OCI-LY7 (cell line): ENCODE data around the gene MALRD1. TPM values are rescaled to one million over a fixed set of nuclear protein-coding genes. Genes with fewer than 3 reads are reported as not detected.

Experiments
- BruUV-seq: library from RNA; stranded (reverse); fragments of 400-500 nt; replicated peaks from 2 replicates; lab custom pipeline; 2021; lab: Mats Ljungman, UMichigan
- CTCF ChIA-PET: fragments of 300-600 bp; sonication (Branson Sonifier 250); formaldehyde crosslinking; loops from one replicate; lab custom pipeline; 2022; ENCODE audit warnings: antibody characterized with exemption; ENCODE audit not compliant: unreplicated experiment; lab: Charles Lee
- POLR2A ChIA-PET: fragments of 300-600 bp; sonication (Branson Sonifier 250); formaldehyde crosslinking; loops from one replicate; lab custom pipeline; 2022; ENCODE audit warnings: antibody characterized with exemption; lab: Charles Lee
- DNase-seq: peaks from one replicate; pipeline ENCODE4 v3.0.0-alpha.2; 2015; ENCODE audit warnings: low spot score
- H2AFZ ChIP-seq: fragments of 200-600 bp; sonication (generic), shearing (Covaris generic); 2 replicates; pipeline ENCODE4 v1.6.1; 2014; ENCODE audit warnings: mild to moderate bottlenecking, antibody characterized with exemption, low read length, moderate library complexity
- H3K27ac ChIP-seq: fragments of 200-600 bp; sonication (generic); 2 replicates; pipeline ENCODE4 v1.5.1; 2014; ENCODE audit warnings: mixed run types, low read depth, mild to moderate bottlenecking, moderate library complexity, low read length, inconsistent platforms; ENCODE audit not compliant: poor library complexity, severe bottlenecking
- H3K36me3 ChIP-seq: fragments of 200-600 bp; sonication (generic); 2 replicates; pipeline ENCODE4 v1.6.1; 2014; ENCODE audit warnings: mild to moderate bottlenecking, antibody characterized with exemption, low read length, moderate library complexity, mixed read lengths; ENCODE audit not compliant: insufficient read depth
- H3K4me1 ChIP-seq: fragments of 200-600 bp; sonication (generic); 2 replicates; pipeline ENCODE4 v1.5.1; 2014; ENCODE audit warnings: mild to moderate bottlenecking, low read length; ENCODE audit not compliant: insufficient read depth, poor library complexity, severe bottlenecking
- H3K4me2 ChIP-seq: fragments of 200-600 bp; sonication (generic); 2 replicates; pipeline ENCODE4 v1.6.1; 2014; ENCODE audit warnings: mild to moderate bottlenecking, low read length
- H3K4me3 ChIP-seq: fragments of 200-600 bp; sonication (generic); 2 replicates; pipeline ENCODE4 v1.5.1; 2014; ENCODE audit warnings: mild to moderate bottlenecking, low read depth, low read length; ENCODE audit not compliant: poor library complexity, severe bottlenecking
- H3K79me2 ChIP-seq: fragments of 200-600 bp; sonication (generic); 2 replicates; pipeline ENCODE4 v1.6.1; 2016; ENCODE audit warnings: low read depth, mild to moderate bottlenecking, low read length, moderate library complexity, mixed read lengths; ENCODE audit not compliant: insufficient read depth
- H3K9me2 ChIP-seq: fragments of 200-600 bp; sonication (generic); 2 replicates; pipeline ENCODE4 v1.6.1; 2016; ENCODE audit warnings: mild to moderate bottlenecking, low read length, mixed read lengths; ENCODE audit not compliant: insufficient read depth
- H3K9me3 ChIP-seq: fragments of 200-600 bp; sonication (generic); 2 replicates; pipeline ENCODE4 v1.6.1; 2014; ENCODE audit warnings: mild to moderate bottlenecking, mixed run types, low read length, mixed read lengths
- H4K20me1 ChIP-seq: fragments of 200-600 bp; sonication (generic); 2 replicates; pipeline ENCODE4 v1.6.1; 2014; ENCODE audit warnings: mild to moderate bottlenecking, antibody characterized with exemption, low read length, moderate library complexity, mixed read lengths; ENCODE audit not compliant: insufficient read depth
- EZH2phosphoT487 ChIP-seq: fragments of 200-600 bp; sonication (generic); IDR thresholded peaks from 2 replicates; pipeline ENCODE4 v1.6.1; 2018; ENCODE audit warnings: low read depth, borderline replicate concordance, mild to moderate bottlenecking, mixed run types, antibody characterized with exemption, low read length, moderate library complexity, mixed read lengths
- intact Hi-C: fragments of 100-400 bp; cut with micrococcal nuclease; formaldehyde crosslinking; loops from one replicate; pipeline ENCODE4 v1.10.0; 2022; ENCODE audit not compliant: unreplicated experiment
- total RNA-seq, 2 experiments: library from RNA; depleted of rRNA in 1 of 2; stranded (reverse); fragments of >200 nt in 1 of 2; shearing (Covaris generic) in 1 of 2; gene quantifications; 2 replicates each; pipeline ENCODE4 v1.2.3, GENCODE V29; 2014 to 2022
- TF ChIP-seq, protein P1 (sequence below): fragments of 200-600 bp; sonication (generic); conservative IDR thresholded peaks from 2 replicates; pipeline ENCODE4 v1.5.1; 2014; ENCODE audit warnings: mild to moderate bottlenecking, antibody characterized with exemption, low read length, moderate library complexity, mixed read lengths

The MALRD1 gene
- total RNA-seq, 2 experiments from 2014 or later = not detected

DNA sequence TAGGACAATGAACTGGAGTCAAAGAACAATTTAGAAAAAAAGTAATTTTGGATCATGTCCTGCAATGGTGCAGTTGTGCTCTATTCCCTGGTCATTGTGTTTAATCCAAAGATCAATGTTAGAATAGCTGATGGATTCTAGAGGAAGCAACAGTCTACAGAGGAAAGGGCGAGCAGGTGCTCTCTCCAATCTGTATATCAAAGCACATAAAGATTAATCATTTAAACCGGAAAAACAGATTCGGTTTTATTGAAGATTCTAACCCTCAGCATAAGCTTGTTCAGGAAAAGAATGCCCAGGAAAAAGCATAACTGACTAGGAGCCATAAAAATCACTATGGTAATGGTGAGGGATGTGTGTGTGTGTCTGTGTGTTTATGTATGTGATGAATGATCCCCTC is 110.3 kb downstream of the MALRD1 start:
- Histone ChIP-seq H3K36me3 (no peaks in the 10 kb centered on the region), H3K4me1 (no peaks in the 10 kb centered on the region), H4K20me1 (no peaks in the 10 kb centered on the region), H3K9me3 (no peaks in the 10 kb centered on the region), H3K4me3 (no peak overlapping the region), H3K79me2 (no peaks in the 10 kb centered on the region), H2AFZ (no peak overlapping the region), H3K27ac (no peak overlapping the region), H3K9me2 (no peaks in the 10 kb centered on the region), H3K4me2 (no peak overlapping the region)
- CTCF ChIA-PET = no interaction called here
- TF ChIP-seq, protein P1, sequence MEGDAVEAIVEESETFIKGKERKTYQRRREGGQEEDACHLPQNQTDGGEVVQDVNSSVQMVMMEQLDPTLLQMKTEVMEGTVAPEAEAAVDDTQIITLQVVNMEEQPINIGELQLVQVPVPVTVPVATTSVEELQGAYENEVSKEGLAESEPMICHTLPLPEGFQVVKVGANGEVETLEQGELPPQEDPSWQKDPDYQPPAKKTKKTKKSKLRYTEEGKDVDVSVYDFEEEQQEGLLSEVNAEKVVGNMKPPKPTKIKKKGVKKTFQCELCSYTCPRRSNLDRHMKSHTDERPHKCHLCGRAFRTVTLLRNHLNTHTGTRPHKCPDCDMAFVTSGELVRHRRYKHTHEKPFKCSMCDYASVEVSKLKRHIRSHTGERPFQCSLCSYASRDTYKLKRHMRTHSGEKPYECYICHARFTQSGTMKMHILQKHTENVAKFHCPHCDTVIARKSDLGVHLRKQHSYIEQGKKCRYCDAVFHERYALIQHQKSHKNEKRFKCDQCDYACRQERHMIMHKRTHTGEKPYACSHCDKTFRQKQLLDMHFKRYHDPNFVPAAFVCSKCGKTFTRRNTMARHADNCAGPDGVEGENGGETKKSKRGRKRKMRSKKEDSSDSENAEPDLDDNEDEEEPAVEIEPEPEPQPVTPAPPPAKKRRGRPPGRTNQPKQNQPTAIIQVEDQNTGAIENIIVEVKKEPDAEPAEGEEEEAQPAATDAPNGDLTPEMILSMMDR = no peak
- TF ChIP-seq EZH2phosphoT487 = no peak
- no TSS peak for BruUV-seq
- DNase-seq = no peak
- intact Hi-C loops = no loop called here
- POLR2A ChIA-PET = no interaction called here

DNA sequence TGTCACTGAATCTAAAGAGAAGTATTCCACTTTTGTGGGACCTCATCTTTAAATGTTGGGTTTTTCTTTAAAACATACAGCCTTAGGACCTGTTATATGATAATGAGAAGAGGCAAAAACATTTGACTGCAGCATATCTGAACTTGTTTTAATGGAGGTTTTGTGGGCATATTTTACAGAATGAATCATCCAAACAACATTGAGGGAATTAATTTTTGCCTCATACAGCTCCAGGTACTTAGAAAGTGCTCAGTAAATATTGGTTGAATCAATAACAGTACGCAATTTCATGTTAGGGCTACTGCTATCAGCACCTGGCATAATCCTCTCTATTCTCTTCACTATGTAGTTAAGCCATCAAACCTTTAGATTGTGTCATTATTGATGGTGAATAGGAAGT is 115.9 kb downstream of the MALRD1 start:
- CTCF ChIA-PET = no interaction called here
- BruUV-seq = no TSS peak
- intact Hi-C loops = no loop called here

DNA sequence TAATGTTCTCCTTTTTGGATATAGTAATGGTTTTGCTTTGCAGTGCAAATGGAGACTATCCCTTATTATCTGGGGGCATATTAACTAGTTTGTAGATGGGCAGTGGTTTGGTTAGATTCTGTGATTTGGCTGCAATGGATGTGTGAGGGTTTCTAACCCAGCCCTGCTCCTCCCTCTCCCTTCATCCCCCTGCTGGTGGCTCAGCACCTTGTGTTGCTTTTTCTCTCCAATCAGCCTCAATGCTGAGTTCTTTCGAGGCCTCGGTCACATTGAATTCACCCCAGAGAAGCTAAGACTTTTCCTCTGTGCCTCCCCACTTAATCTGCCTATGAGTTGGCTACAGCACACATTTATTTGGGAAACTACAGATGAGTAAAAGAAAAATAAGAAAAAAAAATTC is 120.0 kb downstream of the MALRD1 start:
- TF ChIP-seq, protein P1 = no peak
- TF ChIP-seq EZH2phosphoT487 = no peak
- DNase-seq = no peak
- intact Hi-C loops = no loop called here

More for the DNA sequence above, 115.9 kb downstream of the MALRD1 start:
- Histone ChIP-seq H3K9me2 (no peaks in the 10 kb centered on the region), H3K27ac (no peak overlapping the region), H3K9me3 (no peaks in the 10 kb centered on the region), H3K4me2 (no peak overlapping the region), H2AFZ (no peak overlapping the region), H3K4me1 (no peaks in the 10 kb centered on the region), H3K36me3 (no peaks in the 10 kb centered on the region), H3K4me3 (no peak overlapping the region), H4K20me1 (no peaks in the 10 kb centered on the region), H3K79me2 (no peaks in the 10 kb centered on the region)
- no peak for TF ChIP-seq EZH2phosphoT487
- TF ChIP-seq, protein P1 = no peak
- no peak for DNase-seq
- POLR2A ChIA-PET = no interaction called here

More for the DNA sequence above, 120.0 kb downstream of the MALRD1 start:
- CTCF ChIA-PET = no interaction called here
- no peak overlapping the region for H3K4me3 ChIP-seq
- POLR2A ChIA-PET = no interaction called here
- H2AFZ ChIP-seq = no peak overlapping the region
- no peaks in the 10 kb centered on the region for H4K20me1 ChIP-seq
- BruUV-seq = no TSS peak
- H3K9me3 ChIP-seq = no peaks in the 10 kb centered on the region
- H3K36me3 ChIP-seq = no peaks in the 10 kb centered on the region
- no peaks in the 10 kb centered on the region for H3K79me2 ChIP-seq
- H3K4me2 ChIP-seq = no peak overlapping the region
- H3K27ac ChIP-seq = no peak overlapping the region
- no peaks in the 10 kb centered on the region for H3K4me1 ChIP-seq
- H3K9me2 ChIP-seq = no peaks in the 10 kb centered on the region
